Kidney epithelial cell (primary cell): Measurements from ENCODE around the gene GRB14. TPM values are rescaled to one million over a fixed set of nuclear protein-coding genes. Genes with fewer than 3 reads are reported as not detected.
"Not testable (repeated sequence)": the region's sequence is repeated elsewhere in the genome, so short reads cannot be mapped to it uniquely, and the experiment has no call there.

ENCODE experiments used
- DNase-seq: peaks from one replicate; pipeline ENCODE4 v3.0.0-alpha.2; 2010; ENCODE audit warnings: low read depth
- H3K27me3 ChIP-seq: 2 replicates; pipeline ENCODE4 v1.6.0; 2011; ENCODE audit warnings: low read length; ENCODE audit not compliant: control insufficient read depth, insufficient read depth
- H3K36me3 ChIP-seq: 2 replicates; pipeline ENCODE4 v1.5.1; 2011; ENCODE audit warnings: low read length; ENCODE audit not compliant: control insufficient read depth, insufficient read depth
- H3K4me3 ChIP-seq: 2 replicates; pipeline ENCODE4 v1.5.1; 2011; ENCODE audit warnings: low read depth, mild to moderate bottlenecking, control low read depth, low read length
- CTCF ChIP-seq: IDR thresholded peaks from 2 replicates; pipeline ENCODE4 v1.5.1; 2011; ENCODE audit warnings: mild to moderate bottlenecking, moderate library complexity, low read length, control low read depth, inconsistent platforms; ENCODE audit not compliant: insufficient read depth, poor library complexity, severe bottlenecking
- total RNA-seq: library from RNA; depleted of rRNA; stranded (reverse); fragments of >200 nt; gene quantifications from 2 replicates; pipeline ENCODE4 v1.2.3, GENCODE V29; 2015

GRB14 gene
- total RNA-seq, 1 donor from 2014 or later, result 9.2 TPM

DNA sequence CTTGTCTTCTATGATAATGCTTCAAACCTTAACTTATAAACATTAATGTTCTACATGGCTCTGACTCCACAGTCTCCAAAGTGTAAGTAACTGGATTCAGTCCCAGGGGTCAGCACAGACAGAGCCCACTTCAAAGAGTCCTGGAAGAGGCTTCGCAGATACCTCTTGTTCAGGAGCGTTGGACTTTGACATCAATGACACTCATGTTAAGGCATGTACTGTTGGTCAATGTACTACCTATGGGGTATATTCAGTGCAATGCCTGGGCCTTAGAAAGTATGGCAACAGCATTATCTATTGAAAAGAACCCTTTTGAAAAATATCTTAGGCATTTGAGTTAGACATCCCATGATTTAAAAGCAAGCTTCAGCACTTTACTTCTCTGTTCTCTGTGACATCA, 143.1 kb downstream of the GRB14 start:
- no peaks in the 10 kb centered on the region for H3K27me3 ChIP-seq

DNA sequence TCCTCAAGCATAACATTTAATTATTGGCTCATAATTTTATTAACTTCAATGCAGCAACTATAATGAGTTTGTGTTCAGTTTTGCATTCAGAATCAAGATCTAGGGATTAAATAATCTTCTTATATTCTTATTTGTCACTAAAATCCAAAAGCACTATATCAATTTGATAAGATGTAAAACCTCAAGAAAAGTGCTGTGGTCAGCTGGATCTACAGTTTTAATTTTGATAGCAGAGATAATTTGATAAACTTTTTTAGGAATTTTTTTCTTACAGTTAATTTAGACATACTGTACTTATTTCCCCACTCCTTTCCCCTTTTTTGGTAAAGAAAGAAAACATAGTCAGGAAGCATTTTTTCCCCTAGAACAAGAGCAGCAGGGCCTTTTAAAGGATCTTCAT, 146.4 kb downstream of the GRB14 start:
- Histone ChIP-seq H3K36me3 (no peaks in the 10 kb centered on the region), H3K4me3 (no peak overlapping the region), H3K27me3 (no peaks in the 10 kb centered on the region)
- DNase-seq, result no peak
- TF ChIP-seq CTCF, result no peak

More for the DNA sequence above, 143.1 kb downstream of the GRB14 start:
- TF ChIP-seq CTCF, result no peak
- Histone ChIP-seq H3K36me3 (no peaks in the 10 kb centered on the region), H3K4me3 (no peak overlapping the region)
- no peak for DNase-seq

- TF ChIP-seq CTCF, result no peak
- H3K4me3 ChIP-seq, result no peak overlapping the region
- H3K27me3 ChIP-seq, result no peaks in the 10 kb centered on the region
- H3K36me3 ChIP-seq, result no peaks in the 10 kb centered on the region
- no peak for DNase-seq
Measured at GRCh38 chr2:164473021-164473420, 148.3 kb downstream of the GRB14 start.

DNA sequence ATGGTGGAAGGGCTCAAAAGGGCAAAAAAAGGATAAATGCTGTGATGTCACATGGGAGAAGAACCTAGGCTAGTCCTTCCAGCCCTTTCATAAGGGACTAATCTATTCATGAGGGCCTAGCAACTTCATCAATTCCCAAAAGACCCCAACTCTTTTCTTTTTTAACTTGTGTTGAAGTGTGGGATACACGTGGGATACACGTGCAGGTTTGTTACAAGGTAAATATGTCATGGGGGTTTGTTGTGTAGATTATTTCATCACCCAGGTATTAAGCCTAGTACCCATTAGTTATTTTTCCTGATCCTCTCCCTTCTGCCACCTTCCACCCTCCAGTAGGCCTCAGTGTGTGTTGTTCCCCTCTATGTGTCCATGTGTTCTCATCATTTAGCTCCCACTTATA, 156.2 kb downstream of the GRB14 start:
- H3K4me3 ChIP-seq, H3K36me3 ChIP-seq, H3K27me3 ChIP-seq, DNase-seq: not testable (repeated sequence)

- TF ChIP-seq CTCF, result no peak
- no peaks in the 10 kb centered on the region for H3K27me3 ChIP-seq
- no peak for DNase-seq
- H3K36me3 ChIP-seq, result no peaks in the 10 kb centered on the region
- no peak overlapping the region for H3K4me3 ChIP-seq
Measured at GRCh38 chr2:164464376-164464775, 156.9 kb downstream of the GRB14 start.

DNA sequence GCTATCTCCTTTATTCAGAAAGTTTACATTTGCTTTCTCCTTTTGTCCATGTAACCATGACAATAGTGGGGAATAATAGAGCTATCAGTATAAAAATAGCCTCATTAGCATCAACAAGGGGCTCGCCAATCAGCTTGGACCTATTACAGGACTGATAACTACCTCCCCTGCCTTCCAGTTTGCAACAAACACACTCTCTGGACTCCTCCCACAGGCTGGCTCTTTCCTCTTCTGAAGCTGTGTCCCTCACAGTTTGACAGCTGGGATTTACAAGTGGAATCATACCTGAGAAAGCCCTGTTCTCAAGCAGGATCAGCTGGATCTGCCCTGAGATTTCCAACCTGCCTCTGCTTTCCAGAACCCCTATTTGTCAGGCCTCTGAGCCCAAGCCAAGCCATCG, 162.5 kb downstream of the GRB14 start:
- H3K4me3 ChIP-seq, result no peak overlapping the region
- no peaks in the 10 kb centered on the region for H3K36me3 ChIP-seq
- no peaks in the 10 kb centered on the region for H3K27me3 ChIP-seq
- DNase-seq, result no peak
- no peak for TF ChIP-seq CTCF

DNA sequence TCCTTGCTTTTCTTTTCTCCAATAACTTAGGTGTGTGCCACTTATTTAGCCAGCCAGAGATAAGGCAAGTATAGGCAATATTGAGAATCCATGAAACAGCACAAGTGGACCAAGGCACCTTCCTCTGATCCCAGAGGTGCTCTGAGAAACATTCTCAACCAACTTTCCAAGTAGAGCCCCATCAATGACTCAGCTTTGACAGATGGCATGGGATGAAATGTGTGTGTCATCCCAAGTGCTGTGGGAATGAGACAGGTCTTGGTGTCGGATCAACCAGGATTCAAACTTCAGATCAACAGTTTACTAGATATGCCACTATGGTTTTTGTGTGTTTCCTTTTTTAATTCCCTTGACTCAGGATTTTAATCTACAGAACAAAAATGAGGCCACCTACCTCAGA, 164.0 kb downstream of the GRB14 start:
- Histone ChIP-seq H3K36me3 (no peaks in the 10 kb centered on the region), H3K4me3 (no peak overlapping the region), H3K27me3 (no peaks in the 10 kb centered on the region)
- TF ChIP-seq CTCF, result no peak
- no peak for DNase-seq
